Mucosa of descending colon (tissue), 3 donors: ENCODE data around the gene LRRC61. TPM values are rescaled to one million over a fixed set of nuclear protein-coding genes. Genes with fewer than 3 reads are reported as not detected.
"Not testable (repeated sequence)": the region's sequence is repeated elsewhere in the genome, so short reads cannot be mapped to it uniquely, and the experiment has no call there.

Experiments
- ATAC-seq: fragments of 200-7000 bp; cut with Tn5 transposase; one replicate; pipeline ENCODE4 v1.9.1; 2020; ENCODE audit warnings: mild to moderate bottlenecking, moderate library complexity
- DNase-seq, 3 donors: peaks; one replicate each; pipeline ENCODE4 v3.0.0-alpha.2; 2020
- H3K36me3 ChIP-seq: fragments of 200-600 bp; one replicate; pipeline ENCODE4 v1.8.0; 2021; ENCODE audit warnings: low read depth, mild to moderate bottlenecking
- H3K4me1 ChIP-seq: fragments of 200-600 bp; one replicate; pipeline ENCODE4 v1.8.0; 2021; ENCODE audit warnings: low read depth, mild to moderate bottlenecking
- H3K4me3 ChIP-seq: fragments of 200-600 bp; one replicate; pipeline ENCODE4 v1.8.0; 2021; ENCODE audit warnings: mild to moderate bottlenecking
- H3K9me3 ChIP-seq: fragments of 200-600 bp; one replicate; pipeline ENCODE4 v1.8.0; 2021; ENCODE audit warnings: mild to moderate bottlenecking
- intact Hi-C, 2 donors: fragments of 100-400 bp; cut with DNase I in 1 of 2; cut with micrococcal nuclease in 1 of 2; formaldehyde crosslinking; loops; one replicate each; pipeline versions ENCODE4 v1.11.0 to v1.11.1; 2022; cut with DNase I, micrococcal nuclease
- long read RNA-seq, 2 donors: library from polyadenylated mRNA; unstranded; transcript quantifications; one replicate each; pipeline ENCODE4 v2.0.0, GENCODE V29; 2019 to 2021
- total RNA-seq, 3 donors: library from RNA; stranded (reverse); fragmentation: NEBNext Ultra II Directional in 2 of 3; extraction: Animal tissue kit (Norgen Biotek cat#: 25700) in 2 of 3; gene quantifications; one replicate each; pipeline versions ENCODE4 v1.2.1 to v1.2.4, GENCODE V29; 2021 to 2023
- TF ChIP-seq, protein P1 (sequence below): fragments of 200-600 bp; IDR thresholded peaks from one replicate; pipeline ENCODE4 v1.8.0; 2022; ENCODE audit warnings: antibody characterized with exemption, mild to moderate bottlenecking
- donor health status: DM: no; HTN: no; CAD: no; lungs with moderate emphysema.
- donor health status: DM: no; HTN: no; CAD: no.
- donor health status: DM: no; HTN: yes; CAD: no.

The LRRC61 gene, protein sequence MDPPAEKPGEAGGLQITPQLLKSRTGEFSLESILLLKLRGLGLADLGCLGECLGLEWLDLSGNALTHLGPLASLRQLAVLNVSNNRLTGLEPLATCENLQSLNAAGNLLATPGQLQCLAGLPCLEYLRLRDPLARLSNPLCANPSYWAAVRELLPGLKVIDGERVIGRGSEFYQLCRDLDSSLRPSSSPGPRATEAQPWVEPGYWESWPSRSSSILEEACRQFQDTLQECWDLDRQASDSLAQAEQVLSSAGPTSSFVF
- 10 to 100 TPM; 11.8 to 14.5 (median 14.5) TPM for total RNA-seq
- long read RNA-seq, donor 1, transcript LRRC61-202 (3 exons, 1,877 nt): major isoform, 15 of 27 reads
- long read RNA-seq, donor 1, transcript LRRC61-203 (3 exons, 667 nt): minor isoform, 9 of 27 reads
- long read RNA-seq, donor 1, partial matches to known transcripts: 0 of 27 reads
- long read RNA-seq, donor 1, other reads (novel, unspliced or antisense): 3 of 27 reads
- long read RNA-seq, donor 2, transcript LRRC61-202 (3 exons, 1,877 nt): major isoform, 13 of 16 reads
- long read RNA-seq, donor 2, partial matches to known transcripts: 1 of 16 reads
- long read RNA-seq, donor 2, other reads (novel, unspliced or antisense): 1 of 16 reads

DNA sequence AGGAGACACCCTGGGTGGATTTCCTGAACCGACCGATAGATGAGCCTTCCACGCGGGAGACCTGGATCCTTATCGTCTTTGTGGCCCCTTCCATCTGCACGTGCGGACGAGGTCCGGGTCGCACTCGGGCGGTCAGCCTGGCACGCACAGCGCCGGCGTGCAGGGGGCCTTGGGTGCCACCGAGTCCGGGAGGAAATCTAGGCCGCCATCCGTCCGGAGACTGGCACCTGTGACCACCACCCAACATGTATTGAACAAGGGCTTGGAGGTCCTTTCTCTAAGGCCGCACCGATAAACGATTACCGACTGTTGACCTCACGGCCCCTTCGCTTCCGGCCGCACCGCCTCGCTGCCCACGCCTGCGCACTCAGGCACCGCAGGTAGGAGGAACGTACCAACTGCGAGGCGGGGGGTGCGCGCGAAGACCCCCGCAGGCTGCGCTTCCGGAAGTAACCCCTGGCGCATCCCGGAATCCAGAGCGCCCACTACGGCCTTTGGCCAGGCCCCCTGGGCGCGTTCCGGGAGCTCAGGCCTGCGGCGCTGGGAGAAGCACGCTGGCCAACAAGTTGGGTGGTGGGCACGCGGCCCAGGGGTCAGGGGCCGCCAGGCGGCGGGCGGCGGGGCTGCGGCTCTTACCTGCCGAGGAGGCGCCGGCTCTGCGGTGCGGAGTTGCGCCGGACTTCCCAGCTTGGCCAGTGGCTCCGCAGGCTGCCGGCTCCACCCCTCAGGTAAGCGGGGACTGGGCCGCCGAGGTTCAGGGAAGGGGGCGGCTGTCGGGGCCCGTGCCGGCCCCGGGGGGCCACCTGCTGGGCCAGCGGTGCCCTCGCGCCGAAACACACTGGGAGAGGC is at the start of gene LRRC61, which contains the start of gene ACTR3C:
TSS of gene LRRC61 (plus strand) at position 523 of the 849 bp plus-strand sequence. CDS start 13,507 bp downstream, outside the sequence.
TSS of gene ACTR3C (minus strand) at position 713 of the 849 bp plus-strand sequence. CDS start 28,249 bp downstream, outside the sequence.
- no peaks in the 10 kb centered on the region for H3K9me3 ChIP-seq
- H3K4me3 ChIP-seq: peak within 1 kb of the TSS; percentile 77
- ATAC-seq (peak; percentile 84), DNase-seq (peak; percentile 74 to 84 (median 83))
- H3K36me3 ChIP-seq: no peaks in the 10 kb centered on the region
- H3K4me1 ChIP-seq: peaks cover 20% of the 10 kb centered on the region
- intact Hi-C loops: no loop called here
- TF ChIP-seq, protein P1, sequence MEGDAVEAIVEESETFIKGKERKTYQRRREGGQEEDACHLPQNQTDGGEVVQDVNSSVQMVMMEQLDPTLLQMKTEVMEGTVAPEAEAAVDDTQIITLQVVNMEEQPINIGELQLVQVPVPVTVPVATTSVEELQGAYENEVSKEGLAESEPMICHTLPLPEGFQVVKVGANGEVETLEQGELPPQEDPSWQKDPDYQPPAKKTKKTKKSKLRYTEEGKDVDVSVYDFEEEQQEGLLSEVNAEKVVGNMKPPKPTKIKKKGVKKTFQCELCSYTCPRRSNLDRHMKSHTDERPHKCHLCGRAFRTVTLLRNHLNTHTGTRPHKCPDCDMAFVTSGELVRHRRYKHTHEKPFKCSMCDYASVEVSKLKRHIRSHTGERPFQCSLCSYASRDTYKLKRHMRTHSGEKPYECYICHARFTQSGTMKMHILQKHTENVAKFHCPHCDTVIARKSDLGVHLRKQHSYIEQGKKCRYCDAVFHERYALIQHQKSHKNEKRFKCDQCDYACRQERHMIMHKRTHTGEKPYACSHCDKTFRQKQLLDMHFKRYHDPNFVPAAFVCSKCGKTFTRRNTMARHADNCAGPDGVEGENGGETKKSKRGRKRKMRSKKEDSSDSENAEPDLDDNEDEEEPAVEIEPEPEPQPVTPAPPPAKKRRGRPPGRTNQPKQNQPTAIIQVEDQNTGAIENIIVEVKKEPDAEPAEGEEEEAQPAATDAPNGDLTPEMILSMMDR: peak; percentile 7

DNA sequence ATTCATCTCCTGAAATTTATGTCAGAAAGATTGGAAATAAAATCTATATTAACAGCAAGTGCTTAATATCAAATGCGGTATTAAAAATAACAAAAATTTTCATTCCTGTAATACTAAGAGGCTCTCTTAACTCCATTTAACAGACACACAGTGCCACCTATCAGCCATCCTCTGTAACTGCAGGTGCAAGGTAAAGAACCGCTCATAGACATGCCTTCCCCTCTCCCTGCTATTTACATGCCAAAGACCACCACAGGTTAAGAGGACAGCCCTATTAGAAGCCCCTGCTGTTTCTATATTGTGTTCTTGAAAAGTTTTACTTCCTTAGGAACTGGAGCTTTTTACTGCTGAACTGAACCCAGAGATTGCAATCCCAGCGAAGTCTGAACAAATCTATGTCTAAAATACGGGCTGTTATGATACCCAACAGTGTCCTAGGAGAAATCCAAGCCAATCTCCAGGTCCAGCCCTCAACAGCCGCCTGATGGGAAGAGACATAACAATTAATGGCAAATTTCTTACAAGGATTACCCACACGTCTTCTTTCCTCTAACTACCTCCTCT is 46.9 kb upstream of the LRRC61 start:
- not testable (repeated sequence) for H3K36me3 ChIP-seq
- TF ChIP-seq, protein P1: peak; percentile 30

DNA sequence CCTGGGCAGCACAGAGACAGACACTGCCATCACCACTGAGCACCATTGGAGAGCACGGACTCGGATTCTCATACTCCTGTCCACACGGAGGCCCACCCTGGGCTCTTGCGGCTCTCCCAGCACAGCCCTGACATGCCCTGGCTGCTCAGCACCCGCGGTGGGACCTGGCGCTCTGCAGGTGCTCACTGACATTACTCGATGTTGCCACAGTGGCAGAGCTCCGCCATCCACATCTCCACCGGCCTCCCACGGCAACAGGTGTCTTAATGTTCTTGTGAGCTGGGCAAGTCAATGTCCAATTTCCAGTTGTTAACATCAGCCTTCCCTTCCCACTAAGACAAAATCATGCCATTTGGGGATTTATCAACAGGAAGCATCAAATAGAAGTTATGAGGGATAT is 44.8 kb upstream of the LRRC61 start:
- ATAC-seq, DNase-seq, intact Hi-C loops, H3K36me3 ChIP-seq, H3K4me3 ChIP-seq, H3K9me3 ChIP-seq, H3K4me1 ChIP-seq: not testable (repeated sequence)

More for the DNA sequence above, 46.9 kb upstream of the LRRC61 start:
- H3K4me3 ChIP-seq, H3K9me3 ChIP-seq, DNase-seq, intact Hi-C loops, H3K4me1 ChIP-seq: not testable (repeated sequence)
- peak; percentile 75 for ATAC-seq

DNA sequence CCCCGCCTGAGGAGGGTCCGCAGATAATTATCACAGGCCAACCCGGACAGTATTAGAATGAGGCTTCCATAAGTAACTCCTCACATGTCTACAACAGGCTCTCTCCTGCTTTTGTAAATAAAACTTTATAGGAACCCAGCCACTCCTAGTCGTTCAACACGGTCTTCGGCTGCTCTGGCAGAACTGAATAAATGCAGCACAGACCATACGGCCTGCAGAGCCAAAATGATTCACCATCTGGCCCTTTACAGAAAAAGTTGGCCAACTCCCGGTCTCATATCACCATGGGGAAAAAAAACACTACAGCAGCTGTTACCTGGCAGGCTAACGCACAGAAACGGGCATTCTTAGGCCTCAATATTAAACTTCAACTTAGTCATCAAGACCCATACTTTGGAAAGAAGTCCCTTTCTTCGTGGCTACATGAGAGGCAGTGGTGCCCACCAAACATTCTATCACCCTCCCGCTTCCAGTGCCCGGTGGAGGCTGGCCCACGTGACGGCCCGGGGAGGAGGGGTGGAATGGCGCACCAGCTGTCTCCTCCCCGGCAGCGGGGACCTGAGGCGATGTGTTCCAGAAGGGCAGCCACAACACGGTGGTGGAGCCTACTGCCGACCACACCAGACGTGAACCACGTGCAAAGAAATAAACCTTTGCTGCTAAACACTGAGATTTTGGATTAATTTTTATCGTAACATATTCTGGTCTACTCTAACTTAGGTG is 41.3 kb upstream of the LRRC61 start:
- H3K36me3 ChIP-seq, H3K4me3 ChIP-seq, intact Hi-C loops, H3K4me1 ChIP-seq, H3K9me3 ChIP-seq: not testable (repeated sequence)
- ATAC-seq (peak; percentile 61), DNase-seq (peak in 1 of 3 donors; percentile 18)

DNA sequence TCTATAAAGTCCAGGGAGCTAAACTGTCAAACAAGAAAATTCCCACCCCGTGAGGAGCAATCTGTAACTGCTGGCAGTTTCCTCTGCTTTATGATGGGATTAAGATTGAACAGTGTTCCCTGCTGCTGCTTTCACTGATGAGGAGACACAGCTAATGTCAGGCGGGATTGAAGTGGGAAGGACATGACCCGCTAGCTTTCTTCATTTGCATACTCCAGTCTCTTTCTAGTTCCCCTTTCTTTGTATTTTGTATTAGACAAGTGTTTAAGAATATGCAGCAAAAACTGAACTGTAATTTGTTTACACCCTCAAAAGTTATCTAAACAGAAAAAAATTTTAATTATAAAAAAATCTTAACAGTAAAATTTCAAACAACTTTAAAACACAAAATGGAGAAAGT is 40.0 kb upstream of the LRRC61 start:
- H3K4me1 ChIP-seq, H3K4me3 ChIP-seq, H3K36me3 ChIP-seq, H3K9me3 ChIP-seq, intact Hi-C loops, ATAC-seq, DNase-seq: not testable (repeated sequence)

DNA sequence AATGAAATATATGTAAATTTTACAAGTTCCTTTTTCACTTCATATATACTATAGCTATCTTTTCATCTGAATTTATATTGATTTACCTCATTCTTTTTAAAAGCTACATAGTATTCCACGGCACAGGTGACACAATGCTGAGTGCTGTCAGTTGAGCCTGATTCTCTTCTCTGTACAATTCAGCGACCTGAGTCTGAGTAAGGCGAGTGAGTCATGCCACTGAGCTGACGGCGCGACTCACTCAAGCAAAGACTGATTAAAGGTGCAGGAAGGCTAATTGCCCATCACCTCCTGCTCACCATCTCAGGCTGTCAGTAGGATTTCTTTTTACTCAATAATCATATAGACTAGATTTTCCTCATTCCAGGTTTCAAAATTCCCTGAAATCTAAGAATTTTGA is 39.5 kb upstream of the LRRC61 start:
- ATAC-seq, H3K36me3 ChIP-seq, H3K9me3 ChIP-seq, H3K4me3 ChIP-seq, intact Hi-C loops, DNase-seq, H3K4me1 ChIP-seq: not testable (repeated sequence)
